ENCODE data around the gene PLEKHG7. TPM values are rescaled to one million over a fixed set of nuclear protein-coding genes. Genes with fewer than 3 reads are reported as not detected.

Gene PLEKHG7
- total RNA-seq, 1 experiment from 2014 or later: not detected

- no peak overlapping the region for H3K9ac ChIP-seq (ENCODE audit: low read length)
- TF ChIP-seq POLR2AphosphoS5 (IDR thresholded peaks at IDR 0.05; ENCODE audit: low read depth, low read length) (no peak), CTCF (IDR thresholded peaks at IDR 0.05 in 2 of 3, conservative IDR thresholded peaks at IDR 0.05 in 1 of 3; ENCODE audit: borderline replicate concordance in 1 of 3, insufficient read depth in 1 of 3, low read depth in 2 of 3, low read length in 2 of 3) (no peak), EZH2 (IDR thresholded peaks at IDR 0.05) (no peak), MAX (IDR thresholded peaks at IDR 0.05) (no peak)
- DNase-seq (ENCODE audit: low read depth, low spot score) (no peak), ATAC-seq (no peak)
- H3K9me2 ChIP-seq (ENCODE audit: insufficient read depth): no peaks in the 10 kb centered on the region
- ChIA-PET POLR2A (no interaction called here), RAD21 (ENCODE audit: low non-redundant PET in 1 of 2, low total read pairs in 2 of 2, uncharacterized antibody in 2 of 2, unreplicated experiment in 2 of 2) (no interaction called here), CTCF (no interaction called here)
- H3K27ac ChIP-seq (ENCODE audit: low read depth, low read length): no peak overlapping the region
- no peaks in the 10 kb centered on the region for H3K79me2 ChIP-seq (ENCODE audit: insufficient read depth, low read length)
- H3K4me3 ChIP-seq (replicated peaks in 1 of 2; ENCODE audit: low read depth in 1 of 2, low read length in 2 of 2): no peak overlapping the region
- H3K27me3 ChIP-seq (ENCODE audit: insufficient read depth, low read length): no peaks in the 10 kb centered on the region
- no TSS peak for BruUV-seq (replicated peaks)
- no peak overlapping the region for H3K4me2 ChIP-seq (ENCODE audit: low read length)
- intact Hi-C loops (cut with micrococcal nuclease): no loop called here
- no peaks in the 10 kb centered on the region for H3K9me3 ChIP-seq (ENCODE audit: control insufficient read depth in 1 of 2, insufficient read depth in 1 of 2, low read depth in 1 of 2, low read length in 2 of 2)
- no peaks in the 10 kb centered on the region for H3K4me1 ChIP-seq (ENCODE audit: control insufficient read depth in 1 of 2, insufficient read depth in 2 of 2, low read length in 2 of 2)
- no peaks in the 10 kb centered on the region for H3K36me3 ChIP-seq (ENCODE audit: control insufficient read depth in 1 of 2, insufficient read depth in 2 of 2, low read length in 2 of 2)
- no peak overlapping the region for H2AFZ ChIP-seq (ENCODE audit: low read depth, low read length, poor library complexity, severe bottlenecking)
- H4K20me1 ChIP-seq (ENCODE audit: insufficient read depth): no peaks in the 10 kb centered on the region
These were observed 63.1 kb downstream of the PLEKHG7 start for GRCh38 chr12:92765871-92766270.

GRCh38 chr12:92769124-92769901 is 66.5 kb downstream of the PLEKHG7 start:
- no peak overlapping the region for H3K4me2 ChIP-seq (ENCODE audit: low read length)
- ATAC-seq (no peak), DNase-seq (ENCODE audit: low read depth, low spot score) (no peak)
- CTCF ChIA-PET: interaction anchor here (1.9 kb wide), 1 partner anchor 650 kb away, joined by 4 read pairs; no protein-coding TSS in a partner anchor
- H3K27me3 ChIP-seq (ENCODE audit: insufficient read depth, low read length): no peaks in the 10 kb centered on the region
- H4K20me1 ChIP-seq (ENCODE audit: insufficient read depth): no peaks in the 10 kb centered on the region
- POLR2A ChIA-PET: no interaction called here
- H3K27ac ChIP-seq (ENCODE audit: low read depth, low read length): no peak overlapping the region
- H3K9me2 ChIP-seq (ENCODE audit: insufficient read depth): no peaks in the 10 kb centered on the region
- no peak overlapping the region for H2AFZ ChIP-seq (ENCODE audit: low read depth, low read length, poor library complexity, severe bottlenecking)
- no peak overlapping the region for H3K4me3 ChIP-seq (replicated peaks in 1 of 2; ENCODE audit: low read depth in 1 of 2, low read length in 2 of 2)
- H3K36me3 ChIP-seq (ENCODE audit: control insufficient read depth in 1 of 2, insufficient read depth in 2 of 2, low read length in 2 of 2): no peaks in the 10 kb centered on the region
- RAD21 ChIA-PET (ENCODE audit: low non-redundant PET in 1 of 2, low total read pairs in 2 of 2, uncharacterized antibody in 2 of 2, unreplicated experiment in 2 of 2): no interaction called here
- H3K79me2 ChIP-seq (ENCODE audit: insufficient read depth, low read length): no peaks in the 10 kb centered on the region
- intact Hi-C loops (cut with micrococcal nuclease): no loop called here
- no TSS peak for BruUV-seq (replicated peaks)
- no peaks in the 10 kb centered on the region for H3K4me1 ChIP-seq (ENCODE audit: control insufficient read depth in 1 of 2, insufficient read depth in 2 of 2, low read length in 2 of 2)
- no peaks in the 10 kb centered on the region for H3K9me3 ChIP-seq (ENCODE audit: control insufficient read depth in 1 of 2, insufficient read depth in 1 of 2, low read depth in 1 of 2, low read length in 2 of 2)
- H3K9ac ChIP-seq (ENCODE audit: low read length): no peak overlapping the region
- no peak for TF ChIP-seq POLR2AphosphoS5 (IDR thresholded peaks at IDR 0.05; ENCODE audit: low read depth, low read length)
- no peak for TF ChIP-seq SIN3A (IDR thresholded peaks at IDR 0.05; ENCODE audit: low read depth)
- no peak for TF ChIP-seq ZNF274 (IDR thresholded peaks at IDR 0.05; ENCODE audit: low read depth, low read length)
- TF ChIP-seq REST (IDR thresholded peaks at IDR 0.05; ENCODE audit: low read depth): no peak
- TF ChIP-seq FOSL1 (IDR thresholded peaks at IDR 0.05; ENCODE audit: low read depth): no peak
- TF ChIP-seq ATF3 (IDR thresholded peaks at IDR 0.05): no peak
- no peak for TF ChIP-seq ZFX (IDR thresholded peaks at IDR 0.05)
- no peak for TF ChIP-seq RAD21 (IDR thresholded peaks at IDR 0.05; ENCODE audit: low read depth)
- no peak for TF ChIP-seq CEBPB (IDR thresholded peaks at IDR 0.05; ENCODE audit: low read depth)
- TF ChIP-seq EZH2phosphoT487 (IDR thresholded peaks at IDR 0.05; ENCODE audit: borderline replicate concordance): no peak
- TF ChIP-seq EZH2 (IDR thresholded peaks at IDR 0.05): no peak

Measured in HCT116 (cell line).